Measurements from ENCODE around the gene CRADD.

Gene CRADD

GRCh38 chr12:93939641-93940325 is 262.6 kb downstream of the CRADD start:
- DNase-seq (ENCODE audit: low spot score): no peak

- no peak for DNase-seq (ENCODE audit: low spot score)
Measured at GRCh38 chr12:93943780-93944179, 266.6 kb downstream of the CRADD start.

- no peak for DNase-seq (ENCODE audit: low spot score)
Measured at GRCh38 chr12:93944201-93944600, 267.0 kb downstream of the CRADD start.
